ENCODE data around the gene CLRN1.
"Not testable (repeated sequence)": the region's sequence is repeated elsewhere in the genome, so short reads cannot be mapped to it uniquely, and the experiment has no call there.

The CLRN1 gene, protein sequence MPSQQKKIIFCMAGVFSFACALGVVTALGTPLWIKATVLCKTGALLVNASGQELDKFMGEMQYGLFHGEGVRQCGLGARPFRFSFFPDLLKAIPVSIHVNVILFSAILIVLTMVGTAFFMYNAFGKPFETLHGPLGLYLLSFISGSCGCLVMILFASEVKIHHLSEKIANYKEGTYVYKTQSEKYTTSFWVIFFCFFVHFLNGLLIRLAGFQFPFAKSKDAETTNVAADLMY

DNA sequence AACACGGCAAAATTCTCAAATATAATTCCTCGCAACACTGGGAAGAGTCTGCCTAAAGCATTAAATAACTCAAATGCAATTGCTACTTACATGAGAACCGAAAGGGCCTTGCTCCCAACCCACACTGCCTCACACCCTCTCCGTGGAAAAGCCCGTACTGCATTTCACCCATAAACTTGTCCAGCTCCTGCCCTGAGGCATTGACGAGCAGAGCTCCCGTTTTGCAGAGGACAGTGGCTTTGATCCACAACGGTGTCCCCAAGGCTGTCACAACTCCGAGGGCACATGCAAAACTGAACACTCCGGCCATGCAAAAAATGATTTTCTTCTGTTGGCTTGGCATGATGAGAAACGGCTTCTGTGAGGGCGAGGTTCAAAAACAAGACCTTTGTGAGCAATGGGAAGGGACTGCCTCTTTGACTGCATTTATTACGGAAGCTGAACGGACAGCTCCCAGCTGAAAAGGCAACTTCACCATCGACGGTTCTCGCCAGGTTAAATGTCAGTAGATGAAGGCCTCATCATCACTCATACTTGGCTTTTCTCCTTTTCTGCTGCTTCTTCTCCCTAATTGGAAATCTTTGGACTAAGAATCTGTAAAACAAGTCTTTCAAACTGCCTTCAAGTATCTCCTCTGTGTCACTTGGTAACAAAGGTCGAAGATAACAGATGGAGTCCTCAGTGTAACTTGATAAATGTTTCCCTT is at the start of gene CLRN1:
TSS of gene CLRN1 (minus strand) at position 362 of the 706 bp plus-strand sequence. CDS start at position 343, 19 bp downstream.
- no peak for DNase-seq

DNA sequence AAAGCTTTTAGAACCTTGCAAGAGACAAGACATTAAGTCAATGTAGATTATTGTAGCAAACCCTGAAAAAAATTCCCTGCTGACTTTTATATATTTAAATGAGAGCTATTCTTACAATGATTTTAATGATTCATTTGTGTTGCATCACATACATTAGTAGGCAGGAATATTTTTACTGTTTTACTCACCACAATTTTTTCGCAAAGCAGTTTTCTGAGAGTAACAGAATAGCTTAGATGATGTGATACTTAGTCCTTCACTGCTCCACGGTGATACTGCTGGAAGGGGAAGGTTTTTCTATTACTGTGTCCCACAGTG is 43.9 kb upstream of the CLRN1 start:
- DNase-seq = no peak

DNA sequence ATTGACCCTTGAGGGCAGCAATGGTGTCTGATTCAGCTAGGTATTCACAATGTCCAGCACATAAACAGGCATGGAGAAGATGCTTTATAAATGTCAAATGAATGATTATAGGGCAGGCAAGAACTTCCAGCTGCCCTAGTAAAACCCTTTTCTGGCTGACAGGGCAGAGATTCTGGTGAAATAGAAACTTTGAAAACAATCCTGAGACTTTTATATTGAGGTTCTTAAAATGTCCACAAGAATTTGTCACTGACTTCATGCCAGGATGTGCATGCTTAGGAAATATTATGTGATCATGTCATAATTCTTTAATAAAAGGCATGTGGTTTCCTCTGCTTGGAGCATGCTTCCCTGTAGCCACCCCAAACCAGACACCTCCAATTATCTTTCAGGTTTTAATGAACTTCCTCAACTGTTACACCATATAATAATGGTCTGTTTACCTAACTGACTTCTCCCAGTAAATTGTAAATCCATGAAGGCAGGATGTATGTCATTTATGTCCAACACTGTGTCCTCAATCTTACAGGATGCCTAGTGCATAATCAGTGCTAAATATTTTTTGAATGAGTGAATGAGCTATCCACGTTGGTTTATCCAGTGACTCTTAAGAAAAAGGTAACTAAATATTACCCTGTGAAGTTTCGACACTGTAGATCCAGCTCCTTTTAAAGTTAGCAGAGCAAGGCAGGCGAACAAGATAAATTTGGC is 43.4 kb upstream of the CLRN1 start:
- DNase-seq = no peak

DNA sequence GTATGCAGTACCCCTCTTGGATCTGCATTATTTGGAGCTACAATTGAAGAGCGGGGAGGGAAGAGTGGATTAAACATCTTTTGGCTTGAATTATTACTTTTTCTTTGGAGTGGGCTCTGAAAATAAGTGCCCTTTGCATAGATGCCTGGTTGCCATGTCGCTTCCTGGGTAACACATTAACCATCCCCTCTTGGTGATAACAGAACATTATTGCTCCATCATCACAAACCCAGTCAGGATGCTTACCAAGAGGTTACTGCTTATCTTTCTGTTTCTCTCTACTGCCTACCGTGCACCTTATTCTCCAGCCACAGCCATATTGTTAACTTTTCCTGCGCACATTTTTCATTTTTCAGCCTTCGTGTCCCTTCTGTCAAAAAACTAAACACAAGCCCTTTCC is 42.7 kb upstream of the CLRN1 start:
- no peak for DNase-seq

DNA sequence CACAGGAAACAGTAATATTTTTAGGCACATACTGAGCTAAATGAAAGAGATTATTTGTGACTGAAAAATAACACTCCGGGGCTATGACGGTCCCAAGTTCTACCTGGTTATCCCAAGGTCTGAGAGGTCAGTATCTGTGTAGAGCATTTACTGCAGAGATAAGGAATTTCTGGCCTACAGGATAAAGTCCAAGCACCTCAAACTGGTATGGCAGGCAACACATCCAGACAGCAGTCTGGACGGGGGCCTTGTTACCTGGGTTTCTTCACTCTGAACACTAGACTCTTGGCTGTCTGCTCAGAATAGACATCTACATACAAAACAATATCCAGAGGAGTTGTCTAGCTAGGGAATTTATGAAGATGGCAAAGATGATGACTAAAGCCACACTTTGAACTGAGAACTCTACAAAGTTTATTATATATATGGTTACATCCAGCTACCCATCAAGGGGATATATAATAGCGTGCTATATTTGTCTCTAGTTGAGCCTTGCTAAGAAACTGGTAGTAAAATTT is 42.0 kb upstream of the CLRN1 start:
- no peak for DNase-seq

DNA sequence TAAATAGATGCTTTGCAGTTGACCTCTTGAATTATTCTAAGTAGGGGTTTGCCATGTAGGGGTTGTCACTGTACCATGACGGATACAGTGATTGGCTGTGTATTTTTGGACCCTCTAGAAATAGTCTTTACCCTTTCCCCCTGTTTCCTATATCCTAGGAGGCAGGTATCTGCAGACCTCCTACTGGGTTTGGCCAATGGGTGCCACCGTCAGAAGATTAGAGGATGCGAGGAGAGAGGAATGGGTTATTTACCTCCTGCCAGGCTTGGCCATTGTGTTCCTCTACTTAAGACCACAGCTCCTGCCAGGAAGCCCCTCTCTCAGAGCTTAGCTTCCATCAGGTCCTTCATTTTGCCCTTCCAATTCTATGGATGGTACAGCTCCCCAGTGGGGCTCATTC is 40.2 kb upstream of the CLRN1 start:
- no peak for DNase-seq

DNA sequence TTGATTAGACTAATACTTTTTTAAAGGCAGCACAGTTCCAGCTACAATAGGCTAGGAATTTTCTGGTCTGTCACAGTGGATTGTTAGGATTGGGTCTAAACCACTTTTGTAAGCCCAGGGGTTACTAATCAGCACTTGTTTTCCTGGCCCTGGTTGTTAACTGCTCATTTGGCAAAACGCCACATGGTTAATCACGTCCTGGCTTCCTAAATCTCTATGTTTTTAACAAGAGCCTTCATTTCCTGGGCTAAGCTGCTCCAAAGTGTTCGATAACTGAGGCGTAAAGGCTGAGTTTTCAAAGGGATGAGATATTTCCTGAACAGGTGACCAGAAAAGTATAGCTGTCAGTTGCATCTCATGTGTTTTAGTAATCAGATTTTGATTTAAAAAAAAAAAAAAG is 38.9 kb upstream of the CLRN1 start:
- no peak for DNase-seq

DNA sequence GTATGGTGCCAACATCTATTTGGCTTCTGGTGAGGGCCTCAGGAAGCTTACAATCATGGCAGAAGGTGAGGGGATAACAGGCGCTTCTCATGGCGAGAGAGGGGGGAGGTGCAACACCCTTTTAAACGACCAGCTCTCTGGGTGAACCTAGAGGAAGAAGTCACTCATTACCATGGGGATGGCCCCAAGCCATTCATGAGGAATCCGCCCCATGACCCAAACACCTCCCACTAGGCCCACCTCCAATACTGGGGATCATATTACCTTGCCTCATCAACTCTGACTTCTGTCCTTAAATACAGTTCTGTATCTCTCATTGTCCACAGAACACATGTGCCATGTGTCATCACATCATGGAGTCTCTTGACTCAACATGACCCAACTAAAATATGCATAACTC is 37.5 kb upstream of the CLRN1 start:
- no peak for DNase-seq

DNA sequence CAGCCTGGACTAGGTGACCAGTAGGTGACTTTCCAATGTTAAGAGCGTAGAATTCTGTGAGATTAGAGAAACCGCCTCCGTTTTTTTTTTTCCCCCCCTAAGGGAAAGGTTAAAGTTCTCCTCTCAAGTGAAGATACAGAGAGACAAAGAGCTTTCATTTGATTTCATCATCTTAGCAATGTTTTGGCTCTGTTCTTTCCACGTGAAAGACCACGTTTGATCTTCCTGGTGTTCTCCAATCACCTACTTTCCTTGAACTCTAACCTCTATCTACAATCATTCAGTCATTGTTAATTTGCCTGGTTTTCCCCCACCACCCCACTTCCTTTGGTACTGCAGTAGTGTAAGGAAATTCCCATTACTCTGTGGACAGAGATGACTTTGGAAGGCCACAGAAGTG is 36.9 kb upstream of the CLRN1 start:
- no peak for DNase-seq

DNA sequence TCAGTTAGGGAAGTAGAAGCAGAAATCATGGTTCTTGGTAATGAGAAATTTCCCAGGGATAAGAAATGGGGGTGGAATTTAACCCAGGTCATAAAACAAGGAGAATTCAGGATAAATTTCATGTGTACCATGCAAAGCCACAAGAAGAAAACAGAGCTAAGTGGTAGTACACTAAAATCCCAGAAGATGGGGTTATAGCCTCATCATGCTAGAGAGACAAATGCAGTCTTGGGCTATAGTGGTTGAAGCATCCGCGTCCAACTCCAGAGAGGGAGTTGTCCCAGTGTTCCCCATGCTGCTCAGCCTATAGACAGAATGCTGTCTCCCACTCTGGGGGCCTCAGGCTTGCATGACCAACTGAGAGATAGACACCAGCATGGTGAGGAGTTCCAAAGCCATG is 36.2 kb upstream of the CLRN1 start:
- DNase-seq = no peak

DNA sequence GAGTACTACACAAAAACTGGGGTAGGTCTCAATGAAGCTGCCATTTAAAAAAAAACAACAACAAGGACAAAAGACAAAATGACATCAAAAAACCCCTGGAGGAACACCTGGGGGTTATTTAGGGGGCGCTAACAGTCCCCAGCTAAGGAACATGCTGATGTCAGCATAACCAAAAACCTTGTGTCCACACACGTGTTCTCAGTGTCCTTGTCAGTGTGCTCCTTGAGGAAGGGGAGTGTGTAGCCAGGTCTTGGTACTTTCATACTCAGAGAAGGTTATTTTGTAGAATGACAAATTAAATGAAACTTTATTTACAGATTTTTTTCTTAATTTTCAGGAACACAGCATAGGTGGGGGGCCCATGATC is 31.2 kb upstream of the CLRN1 start:
- DNase-seq = no peak

DNA sequence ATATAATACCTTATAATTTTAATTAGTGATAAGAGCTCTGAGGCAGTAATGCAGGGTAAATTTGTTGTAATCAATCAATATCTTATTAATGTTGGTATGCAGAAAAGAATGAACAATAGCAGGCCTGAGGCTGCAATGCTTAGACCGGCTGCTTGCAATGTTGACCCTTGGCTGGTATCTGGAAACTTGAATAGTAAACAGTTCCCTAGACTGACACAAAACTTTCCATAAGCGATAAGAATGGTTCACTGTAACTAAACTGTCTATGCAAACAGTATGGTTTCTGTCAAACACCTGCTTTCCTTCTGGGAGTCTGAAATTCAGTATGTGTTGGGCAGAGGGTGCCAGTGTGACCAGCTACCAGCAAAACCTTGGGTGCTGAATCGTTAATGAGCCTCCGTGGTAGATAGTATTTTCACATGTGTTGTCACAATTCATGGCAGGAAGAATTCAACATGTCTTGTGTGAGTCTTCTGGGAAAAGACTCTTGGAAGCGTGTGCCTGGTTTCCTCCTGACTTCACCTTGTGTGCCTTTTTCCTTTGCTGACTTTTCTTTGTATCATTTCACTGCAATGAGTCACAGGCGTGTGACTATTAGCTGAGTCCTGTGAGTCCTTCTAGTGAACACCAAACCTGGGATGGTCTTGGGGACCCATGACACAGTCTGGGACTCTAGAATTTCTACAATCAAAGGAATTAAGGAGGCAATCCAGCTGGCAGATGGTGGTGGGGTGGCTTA is 30.7 kb upstream of the CLRN1 start:
- DNase-seq = no peak

DNA sequence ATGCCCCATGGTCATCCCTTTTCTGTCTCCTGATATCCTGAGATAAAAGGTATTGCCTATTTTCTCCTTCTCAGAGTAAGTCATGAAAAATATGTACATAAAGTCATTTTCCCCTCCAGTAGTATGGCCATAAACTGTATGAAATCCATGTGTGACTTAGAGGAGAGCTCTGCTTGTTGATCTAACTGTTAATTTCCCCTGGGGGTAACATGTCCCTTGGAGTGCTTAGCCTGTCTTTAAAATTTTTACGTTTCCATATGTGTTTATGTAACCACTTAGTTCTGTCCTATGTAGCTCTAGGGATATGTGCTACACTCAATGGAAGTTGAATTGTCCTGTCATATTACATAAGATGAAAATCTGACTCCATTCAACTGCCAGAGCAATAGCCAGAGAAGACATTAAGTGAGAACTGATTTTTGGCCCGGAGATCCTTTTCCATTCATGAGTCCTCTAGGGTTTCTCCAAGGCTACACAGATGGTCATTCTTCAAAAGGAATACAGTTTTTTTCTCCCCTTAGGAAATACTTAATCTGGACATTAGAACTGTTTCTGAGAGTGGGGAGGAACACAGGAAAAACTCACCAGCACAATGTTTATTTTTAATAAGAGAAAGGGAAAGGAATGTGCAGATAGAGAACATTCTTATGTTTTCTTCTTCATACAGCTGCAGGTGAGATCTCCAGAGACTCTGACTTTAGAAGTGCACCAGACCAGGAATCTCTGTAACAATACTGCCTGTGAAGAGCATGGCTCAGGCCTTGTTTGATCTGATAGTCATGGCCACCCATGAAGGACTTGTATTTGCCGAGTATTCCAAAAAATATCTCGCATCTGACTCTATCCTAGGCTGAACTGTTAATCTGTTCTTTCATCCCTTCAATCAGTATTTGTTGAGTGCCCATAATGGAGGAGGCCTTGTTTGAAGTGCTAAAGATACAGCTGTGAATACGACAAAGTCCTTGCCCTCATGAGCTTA is 29.8 kb upstream of the CLRN1 start:
- no peak for DNase-seq

DNA sequence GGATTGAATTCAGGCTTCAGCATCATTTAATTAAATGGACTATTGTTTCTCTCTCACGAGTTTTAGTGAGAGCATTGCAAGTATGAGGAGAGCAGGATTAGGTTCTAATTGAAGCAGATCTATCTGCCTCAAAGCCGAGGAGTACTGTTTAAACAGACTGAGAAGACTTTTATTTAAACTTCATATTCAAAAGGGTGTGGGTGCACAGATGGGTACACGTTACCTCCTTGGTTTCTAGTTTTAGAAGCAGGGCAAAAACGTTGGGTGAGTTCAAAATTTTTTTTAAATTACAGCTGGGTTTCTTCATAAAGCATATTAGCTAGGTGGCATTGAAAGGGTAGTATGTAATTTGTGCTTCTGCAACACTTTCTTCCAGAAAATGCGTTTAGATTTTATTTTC is 26.5 kb upstream of the CLRN1 start:
- no peak for DNase-seq

DNA sequence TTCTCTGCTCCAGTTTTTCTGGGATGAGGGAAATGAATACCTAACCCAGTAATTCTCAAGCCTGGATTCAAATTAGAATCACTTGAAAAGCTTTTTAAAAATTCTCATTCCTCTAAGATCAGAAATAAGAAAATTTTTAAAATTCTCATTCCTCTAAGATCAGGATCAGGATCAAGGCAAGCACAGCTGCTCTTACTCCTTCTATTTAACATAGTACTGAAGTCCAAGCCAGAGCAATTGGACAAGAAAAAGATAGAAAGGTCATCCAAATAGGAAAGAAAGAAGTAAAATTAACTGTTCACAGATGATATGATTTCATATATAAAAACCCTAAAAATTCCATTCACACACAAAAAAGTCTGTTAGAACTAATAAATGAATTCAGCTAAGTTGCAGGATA is 24.2 kb upstream of the CLRN1 start:
- DNase-seq = no peak

DNA sequence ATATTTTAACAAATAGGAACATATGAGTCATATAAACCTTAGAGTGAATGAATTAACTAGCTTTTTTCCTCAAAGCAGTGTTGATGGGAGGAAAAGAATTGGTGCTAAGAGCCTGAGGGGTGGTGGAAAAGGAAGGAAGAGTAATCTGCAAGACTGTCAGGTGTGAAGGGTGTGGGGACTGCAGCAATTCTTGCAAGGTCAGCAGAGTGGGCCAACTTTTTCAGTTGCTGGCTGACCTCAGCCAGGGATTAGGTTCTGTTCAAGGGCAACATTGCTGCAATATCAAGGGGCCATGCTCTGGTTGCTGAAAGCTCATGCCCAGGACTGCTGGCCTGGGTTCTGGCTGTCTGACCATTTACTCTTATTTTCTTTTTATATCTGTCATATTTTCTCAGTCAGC is 23.0 kb upstream of the CLRN1 start:
- no peak for DNase-seq

DNA sequence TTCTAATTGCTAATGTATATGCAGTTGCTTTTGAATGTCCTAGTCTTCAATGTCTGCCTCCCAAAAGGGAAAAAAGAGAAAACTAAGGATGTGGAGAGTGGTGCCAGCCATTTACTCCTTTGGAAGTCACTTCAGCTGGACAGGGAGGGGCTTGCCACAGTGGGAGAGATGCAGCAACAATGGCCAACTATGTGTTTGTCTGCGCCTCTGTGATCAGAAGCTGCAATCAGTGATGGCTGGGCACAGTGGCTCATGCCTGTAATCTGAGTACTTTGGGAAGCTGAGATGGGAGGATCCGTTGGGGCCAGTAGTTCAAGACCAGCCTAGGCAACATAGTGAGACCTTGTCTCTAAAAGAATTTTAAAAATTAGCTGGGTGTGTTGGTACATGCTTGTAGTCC is 16.7 kb upstream of the CLRN1 start:
- DNase-seq = no peak

DNA sequence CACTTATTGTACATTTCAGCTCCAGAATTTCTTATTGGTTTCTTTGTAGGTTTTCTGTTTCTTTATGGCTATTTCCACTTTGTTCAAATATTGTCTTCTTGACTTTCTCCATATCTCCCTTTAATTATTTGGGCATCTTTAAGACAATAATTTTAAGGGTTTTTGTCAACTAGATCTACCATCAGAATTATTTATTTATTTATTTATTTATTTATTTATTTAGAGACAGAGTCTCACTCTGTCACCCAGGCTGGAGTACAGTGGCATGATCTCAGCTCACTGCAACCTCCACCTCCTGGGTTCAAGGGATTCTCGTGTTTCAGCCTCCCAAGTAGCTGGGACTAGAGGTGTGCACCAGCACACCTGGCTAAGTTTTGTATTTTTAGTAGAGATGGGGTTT is 15.9 kb upstream of the CLRN1 start:
- DNase-seq = not testable (repeated sequence)

DNA sequence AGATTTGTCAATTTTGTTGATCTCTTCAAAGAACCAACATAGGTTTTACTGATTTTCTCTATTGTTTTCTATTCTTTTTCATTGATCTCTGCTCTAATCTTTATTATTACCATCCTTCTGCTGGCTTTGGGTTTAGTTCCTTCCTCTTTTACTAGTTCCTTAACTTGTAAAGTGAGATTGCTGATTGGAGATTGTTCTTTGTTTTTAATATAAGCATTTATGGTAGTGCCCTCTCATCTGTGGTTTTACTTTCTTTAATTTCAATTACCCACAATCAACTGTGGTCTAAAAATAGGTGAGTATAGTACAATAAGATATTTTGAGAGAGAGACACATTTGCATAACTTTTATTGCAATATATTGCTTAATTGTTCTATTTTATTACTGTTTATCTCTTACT is 13.2 kb upstream of the CLRN1 start:
- no peak for DNase-seq

DNA sequence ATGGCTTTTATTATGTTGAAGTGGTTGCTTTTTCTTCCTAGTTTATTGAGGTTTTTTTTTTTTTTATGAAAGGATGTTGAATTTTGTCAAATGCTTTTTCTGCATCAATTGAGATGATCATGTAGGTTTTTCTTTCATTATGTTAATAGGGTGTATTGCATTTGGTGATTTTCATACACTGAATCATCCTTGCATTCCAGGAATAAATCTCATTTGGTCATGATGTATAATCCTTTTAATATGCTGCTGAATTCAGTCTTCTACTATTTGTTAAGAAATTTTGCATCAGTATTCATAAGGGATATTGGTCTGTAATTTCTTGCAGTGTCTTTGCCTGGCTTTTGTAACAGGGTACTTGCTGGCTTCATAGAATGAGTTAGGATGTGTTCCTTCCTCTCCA is 11.5 kb upstream of the CLRN1 start:
- DNase-seq = no peak

DNA sequence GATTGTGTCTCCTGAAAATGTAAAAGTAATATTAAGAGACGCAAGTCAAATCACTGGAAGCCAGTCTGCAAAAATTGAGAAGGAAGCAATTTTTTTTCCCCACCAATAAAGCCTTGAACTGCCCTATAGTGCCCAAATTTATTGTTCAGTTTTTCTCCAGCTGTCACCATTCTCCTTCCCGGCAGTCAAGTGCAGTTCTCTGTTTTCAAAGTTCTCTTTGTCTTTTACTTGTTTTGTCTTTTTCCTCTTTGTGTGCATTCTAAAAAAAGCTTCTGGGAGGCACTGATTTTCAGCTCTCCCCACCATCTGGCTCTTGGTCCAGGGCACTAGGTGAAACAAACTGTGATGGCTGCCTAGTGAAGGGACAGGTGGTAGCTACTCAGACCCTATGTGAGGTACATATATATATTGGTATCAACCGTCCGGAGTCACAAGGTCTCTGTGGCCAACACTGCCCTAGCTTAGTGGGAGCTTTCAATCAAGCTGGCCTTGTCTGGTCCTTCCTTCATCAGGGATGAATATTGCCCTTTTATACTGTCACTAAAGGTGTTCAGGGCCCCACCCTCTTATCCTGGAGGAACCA is 6.1 kb upstream of the CLRN1 start:
- no peak for DNase-seq

DNA sequence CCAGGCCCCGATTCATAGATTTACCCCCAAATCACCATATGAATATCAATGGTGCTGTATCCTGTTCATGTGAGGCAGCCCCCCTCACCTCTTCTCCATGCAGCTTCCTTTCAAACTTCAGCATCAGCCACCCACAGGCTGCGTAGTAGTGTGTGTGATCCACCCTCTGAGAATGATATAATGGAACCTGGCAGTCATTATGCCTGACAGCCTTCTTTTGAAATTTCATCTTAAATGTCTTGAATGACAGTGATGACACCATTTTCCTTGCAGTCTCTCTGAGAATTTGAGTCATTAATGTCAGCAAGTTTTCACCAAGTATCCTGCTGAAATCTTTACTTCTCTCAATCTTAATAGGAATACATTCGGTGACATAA is 3.5 kb upstream of the CLRN1 start:
- no peak for DNase-seq
